ENCODE data around the gene PAF1.

Gene PAF1

GRCh38 chr19:39390751-39391437 is at the start of gene PAF1, which contains the start of gene MED29:
PAF1 (minus strand) TSS chr19:39391106; CDS start chr19:39390864, 242 bp downstream.
MED29 (plus strand) TSS chr19:39391378; CDS start chr19:39391423, 45 bp downstream.
- DNase-seq (ENCODE audit: low spot score) = peak; percentile 100

- DNase-seq (ENCODE audit: low spot score) = no peak
Measured at GRCh38 chr19:39438270-39438934, 47.5 kb upstream of the PAF1 start.

- no peak for DNase-seq (ENCODE audit: low spot score)
Measured at GRCh38 chr19:39436350-39436716, 45.4 kb upstream of the PAF1 start.

- peak; percentile 97 for DNase-seq (ENCODE audit: low spot score)
Measured at GRCh38 chr19:39435499-39436349, 44.8 kb upstream of the PAF1 start, which contains the start of gene RPS16. RPS16 (minus strand) TSS chr19:39435949; CDS start chr19:39435895, 54 bp downstream.

- no peak for DNase-seq (ENCODE audit: low spot score)
Measured at GRCh38 chr19:39434123-39435076, 43.5 kb upstream of the PAF1 start.

GRCh38 chr19:39433480-39434079 is 42.7 kb upstream of the PAF1 start:
- no peak for DNase-seq (ENCODE audit: low spot score)

- no peak for DNase-seq (ENCODE audit: low spot score)
Measured at GRCh38 chr19:39432677-39433025, 41.7 kb upstream of the PAF1 start.

GRCh38 chr19:39430675-39431593 is 40.0 kb upstream of the PAF1 start:
- peak; percentile 52 for DNase-seq (ENCODE audit: low spot score)

- no peak for DNase-seq (ENCODE audit: low spot score)
Measured at GRCh38 chr19:39428283-39429112, 37.6 kb upstream of the PAF1 start.

- DNase-seq (ENCODE audit: low spot score) = no peak
Measured at GRCh38 chr19:39427707-39428106, 36.8 kb upstream of the PAF1 start.

GRCh38 chr19:39426170-39426569 is 35.3 kb upstream of the PAF1 start:
- peak; percentile 42 for DNase-seq (ENCODE audit: low spot score)

GRCh38 chr19:39425744-39426143 is 34.8 kb upstream of the PAF1 start:
- DNase-seq (ENCODE audit: low spot score) = no peak

- no peak for DNase-seq (ENCODE audit: low spot score)
Measured at GRCh38 chr19:39424934-39425333, 34.0 kb upstream of the PAF1 start.

GRCh38 chr19:39423258-39424086 is 32.6 kb upstream of the PAF1 start:
- no peak for DNase-seq (ENCODE audit: low spot score)

- DNase-seq (ENCODE audit: low spot score) = no peak
Measured at GRCh38 chr19:39422020-39422419, 31.1 kb upstream of the PAF1 start.

GRCh38 chr19:39420769-39421168 is 29.9 kb upstream of the PAF1 start:
- no peak for DNase-seq (ENCODE audit: low spot score)

GRCh38 chr19:39419003-39419402 is 28.1 kb upstream of the PAF1 start:
- DNase-seq (ENCODE audit: low spot score) = no peak
